Cortex of kidney (tissue), 1 donor: ENCODE measurements around the gene MRPL18.
"Not testable (repeated sequence)": the region's sequence is repeated elsewhere in the genome, so short reads cannot be mapped to it uniquely, and the experiment has no call there.

Experiments
- DNase-seq: peaks from one replicate; lab custom pipeline; 2025; lab: John Stamatoyannopoulos, UW

Gene MRPL18

GRCh38 chr6:159777240-159777904, 12.9 kb upstream of the MRPL18 start:
- no peak for DNase-seq

DNA sequence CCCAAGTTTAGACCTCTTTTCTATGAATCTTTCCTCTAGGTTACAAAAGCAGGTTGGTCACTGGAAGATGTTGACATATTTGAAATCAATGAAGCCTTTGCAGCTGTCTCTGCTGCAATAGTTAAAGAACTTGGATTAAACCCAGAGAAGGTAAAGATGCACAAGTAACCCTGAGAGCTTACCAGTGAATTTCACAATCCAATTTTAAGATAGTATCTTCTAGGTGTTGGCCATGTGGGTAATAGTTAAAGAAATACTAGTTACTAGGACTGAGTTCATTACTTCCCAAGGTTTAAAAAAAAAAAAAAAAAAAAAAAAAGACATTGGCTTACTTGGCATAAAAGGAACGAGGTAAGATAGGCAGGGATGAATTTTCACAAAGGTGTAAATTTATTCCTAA, 12.1 kb upstream of the MRPL18 start:
- no peak for DNase-seq

DNA sequence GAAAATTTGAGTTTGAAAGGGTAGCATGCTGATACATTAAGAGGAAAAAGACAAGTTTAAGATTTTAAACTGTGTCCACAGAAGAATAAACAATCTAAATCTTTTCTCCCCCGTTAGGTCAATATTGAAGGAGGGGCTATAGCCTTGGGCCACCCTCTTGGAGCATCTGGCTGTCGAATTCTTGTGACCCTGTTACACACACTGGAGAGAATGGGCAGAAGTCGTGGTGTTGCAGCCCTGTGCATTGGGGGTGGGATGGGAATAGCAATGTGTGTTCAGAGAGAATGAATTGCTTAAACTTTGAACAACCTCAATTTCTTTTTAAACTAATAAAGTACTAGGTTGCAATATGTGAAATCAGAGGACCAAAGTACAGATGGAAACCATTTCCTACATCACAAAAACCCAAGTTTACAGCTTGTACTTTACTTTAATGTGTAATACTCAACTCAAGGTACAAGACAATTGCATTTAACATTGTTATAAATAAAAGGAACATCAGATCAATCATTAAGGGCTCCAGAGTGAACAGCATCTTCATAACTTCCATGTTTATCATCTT, 11.6 kb upstream of the MRPL18 start:
- no peak for DNase-seq

GRCh38 chr6:159788276-159788675, 2.0 kb upstream of the MRPL18 start:
- no peak for DNase-seq

GRCh38 chr6:159788753-159789376, 1.4 kb upstream of the MRPL18 start:
- DNase-seq: no peak

- DNase-seq: peak; percentile 87
These were observed 704 bp upstream of the MRPL18 start, which contains the start of gene TCP1 for GRCh38 chr6:159789377-159790148. TSS of gene TCP1 (minus strand) at chr6:159789602. CDS start at chr6:159789468, 134 bp downstream.

DNA sequence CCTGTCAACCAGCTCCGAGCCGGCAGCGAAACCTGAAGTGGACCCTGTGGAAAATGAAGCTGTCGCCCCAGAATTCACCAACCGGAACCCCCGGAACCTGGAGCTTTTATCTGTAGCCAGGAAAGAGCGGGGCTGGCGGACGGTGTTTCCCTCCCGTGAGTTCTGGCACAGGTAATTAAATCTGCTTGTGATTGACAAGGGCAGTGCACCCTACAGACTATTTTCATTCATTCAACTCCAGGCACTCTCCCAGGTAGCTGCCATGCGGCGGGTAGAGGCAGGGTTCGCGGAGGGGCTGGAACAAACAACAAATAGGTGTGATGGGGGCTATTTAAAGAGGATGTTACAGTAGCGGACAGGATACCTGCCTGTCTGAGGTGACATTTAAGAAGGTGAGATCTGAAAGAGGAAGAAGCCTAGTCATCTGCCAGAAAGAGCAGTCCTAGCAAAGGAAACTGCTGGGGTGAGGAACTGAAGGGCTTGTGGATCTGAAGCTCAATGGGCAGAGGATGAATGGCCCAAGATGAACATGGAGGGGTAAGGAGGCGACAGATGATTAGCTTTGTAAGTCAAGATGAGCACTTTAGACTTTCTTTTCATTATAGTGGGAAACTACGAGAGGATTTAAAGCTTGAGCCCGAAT, 810 bp downstream of the MRPL18 start:
- no peak for DNase-seq

DNA sequence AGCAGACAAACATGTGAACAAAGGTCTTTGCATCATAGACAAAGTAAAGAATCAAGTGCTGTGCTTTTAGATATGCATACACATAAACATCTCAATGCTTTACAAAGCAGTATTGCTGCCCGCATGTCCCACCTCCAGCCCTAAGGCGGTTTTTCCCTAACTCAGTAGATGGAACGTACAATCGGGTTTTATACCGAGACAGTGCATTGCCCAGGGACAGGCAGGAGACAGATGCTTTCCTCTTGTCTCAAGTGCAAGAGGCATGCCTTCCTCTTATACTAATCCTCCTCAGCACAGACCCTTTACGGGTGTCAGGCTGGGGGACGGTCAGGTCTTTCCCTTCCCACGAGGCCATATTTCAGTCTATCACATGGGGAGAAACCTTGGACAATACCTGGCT, 4.7 kb downstream of the MRPL18 start:
- DNase-seq: not testable (repeated sequence)

DNA sequence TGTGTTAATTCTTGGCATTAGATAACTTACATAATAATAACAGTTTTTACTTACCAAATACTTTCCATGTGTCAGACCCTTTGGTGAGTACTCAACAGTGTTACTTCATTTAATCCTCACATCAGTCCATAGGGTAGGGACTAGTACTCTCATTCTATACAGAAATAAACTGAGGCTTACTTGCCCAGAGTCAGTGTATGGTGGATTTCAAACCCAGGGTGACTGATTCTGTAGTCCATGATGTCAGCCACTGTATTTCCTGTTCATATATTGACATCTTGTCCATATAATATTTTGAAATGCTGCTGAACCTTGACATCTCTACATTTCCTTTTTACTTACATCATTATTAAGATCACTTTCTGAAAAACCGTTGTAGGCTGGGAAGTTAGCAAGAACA, 7.3 kb downstream of the MRPL18 start:
- no peak for DNase-seq

GRCh38 chr6:159800141-159800865, 10.0 kb downstream of the MRPL18 start, which contains the start of gene PNLDC1:
TSS of gene PNLDC1 (plus strand) at chr6:159800276. CDS start at chr6:159800308, 32 bp downstream.
- DNase-seq: no peak

DNA sequence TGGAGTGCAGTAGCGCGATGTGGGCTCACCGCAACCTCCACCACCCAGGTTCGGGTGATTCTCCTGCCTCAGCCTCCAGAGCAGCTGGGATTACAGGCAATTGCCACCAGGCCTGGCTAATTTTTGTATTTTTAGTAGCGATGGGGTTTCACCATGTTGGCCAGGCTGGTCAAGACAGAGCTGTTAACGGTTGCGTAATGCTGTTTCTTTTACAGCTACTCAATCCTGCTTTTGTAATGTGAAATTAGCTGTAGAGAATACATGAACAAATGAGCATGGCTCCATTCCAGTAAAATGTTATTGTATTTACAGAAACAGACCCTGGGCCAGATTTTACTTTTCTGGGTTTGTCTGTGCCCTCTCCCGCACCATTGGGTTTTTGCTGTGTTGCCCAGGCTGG, 11.7 kb downstream of the MRPL18 start:
- DNase-seq: no peak

DNA sequence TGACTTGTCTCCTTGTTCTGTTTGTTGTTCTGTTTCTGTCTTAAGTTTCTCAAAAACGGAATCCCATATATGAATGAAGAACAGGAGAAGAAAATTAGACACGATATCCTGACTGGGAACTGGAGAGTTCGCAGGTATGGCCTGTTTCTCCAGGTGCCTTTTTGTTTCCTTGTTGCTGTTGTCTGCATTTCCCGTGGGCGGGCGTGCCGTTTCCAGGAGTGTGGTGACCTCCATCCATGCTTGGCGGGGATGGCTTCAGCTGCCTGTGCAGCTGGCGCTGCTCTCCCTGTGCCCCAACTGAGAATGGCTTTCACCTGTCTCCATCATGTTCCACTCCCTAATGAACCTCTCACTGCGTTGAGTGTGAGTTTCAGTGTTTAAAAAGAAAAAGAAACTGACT, 14.2 kb downstream of the MRPL18 start:
- DNase-seq: no peak

DNA sequence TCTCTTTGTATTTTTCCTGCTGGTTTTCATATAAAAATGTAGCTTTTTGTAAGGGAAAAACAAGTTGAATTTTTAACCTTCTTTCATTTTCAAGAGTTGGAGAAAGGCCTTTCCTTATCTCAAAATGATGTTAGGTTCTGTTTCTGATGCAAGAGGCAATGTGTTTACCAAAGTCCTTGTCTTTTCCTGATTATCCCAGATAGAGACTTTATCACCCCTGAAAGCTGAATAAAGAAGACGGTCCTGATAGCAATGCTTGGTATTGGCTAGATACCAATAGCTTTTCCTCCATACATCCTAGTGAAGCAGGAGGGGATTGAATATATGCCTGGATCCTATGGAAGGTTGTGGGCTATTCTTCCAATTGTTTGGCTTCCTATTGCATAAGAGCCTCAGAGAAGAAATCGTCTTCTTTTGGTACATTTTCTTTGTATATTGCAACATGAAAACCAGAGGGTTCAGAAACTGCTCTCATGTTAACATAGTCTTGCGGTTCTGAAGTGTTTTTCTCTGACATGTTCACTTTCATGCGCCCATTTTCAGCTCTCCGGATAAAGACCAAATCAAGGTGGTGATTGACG, 15.3 kb downstream of the MRPL18 start:
- no peak for DNase-seq

DNA sequence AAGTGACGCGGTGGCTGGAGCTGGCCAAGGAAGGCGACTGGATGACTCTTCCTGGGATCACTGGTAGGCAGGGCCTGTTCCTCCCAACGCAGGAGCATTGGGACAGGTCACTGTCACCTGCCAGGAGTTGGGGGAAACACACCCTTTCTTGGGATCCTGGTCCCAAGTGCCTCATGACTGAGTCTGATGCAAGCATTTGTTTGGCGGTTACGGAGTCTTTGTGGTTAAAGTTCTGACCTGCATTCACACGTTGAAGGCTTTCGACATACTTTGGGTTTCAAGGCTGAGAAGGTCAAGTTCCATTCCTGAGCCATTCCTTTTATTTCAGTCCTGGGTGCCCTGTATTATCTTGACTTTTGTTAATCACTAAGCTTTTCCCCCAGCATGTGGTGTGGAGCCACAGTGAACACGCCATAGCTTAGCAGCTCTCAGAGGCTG, 15.8 kb downstream of the MRPL18 start:
- DNase-seq: no peak

- DNase-seq: no peak
These were observed 17.0 kb downstream of the MRPL18 start for GRCh38 chr6:159807150-159807858.

DNA sequence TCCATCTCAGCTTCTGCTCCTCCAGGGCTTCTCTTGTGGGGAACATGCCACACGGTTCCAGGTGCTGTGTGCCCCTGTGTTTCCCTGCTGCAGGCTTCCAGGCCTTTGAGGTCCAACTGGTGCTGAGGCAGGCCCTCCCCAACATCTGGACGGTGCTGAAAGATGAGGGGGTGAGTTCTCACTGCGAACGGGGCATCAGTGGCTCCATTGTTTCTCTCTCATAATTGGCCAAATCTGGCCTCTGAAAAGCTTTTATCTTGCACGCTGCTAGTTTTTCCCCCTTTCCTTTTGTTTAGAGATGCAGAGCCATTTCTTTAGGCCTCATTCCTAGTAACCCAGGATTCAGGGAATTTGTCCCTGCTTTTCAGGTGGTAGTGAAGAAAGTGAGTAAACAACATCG, 18.4 kb downstream of the MRPL18 start:
- no peak for DNase-seq

- DNase-seq: no peak
These were observed 18.9 kb downstream of the MRPL18 start for GRCh38 chr6:159809149-159809548.

DNA sequence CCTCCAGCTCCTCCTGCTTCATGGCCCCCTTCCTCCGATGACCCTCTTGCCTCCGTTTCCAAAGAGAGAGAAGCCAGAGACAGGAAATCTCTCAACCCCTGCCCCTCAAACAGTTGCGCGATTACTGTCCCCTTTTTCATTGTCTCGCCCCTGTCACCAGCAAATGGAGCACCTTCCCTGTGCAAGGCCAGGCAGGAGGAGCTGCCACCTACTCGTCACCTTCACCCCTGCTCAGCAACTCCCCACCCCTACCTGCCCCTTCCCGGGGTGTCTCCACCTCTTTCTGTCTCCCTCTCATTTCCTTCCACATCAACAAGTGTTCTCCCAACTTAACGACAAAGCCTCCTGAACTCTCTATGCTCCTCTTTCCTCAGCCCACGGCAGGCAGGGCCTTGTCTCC, 23.5 kb downstream of the MRPL18 start:
- DNase-seq: no peak

- no peak for DNase-seq
These were observed 25.1 kb downstream of the MRPL18 start for GRCh38 chr6:159815410-159815809.

- not testable (repeated sequence) for DNase-seq
These were observed 26.5 kb downstream of the MRPL18 start for GRCh38 chr6:159816775-159817174.
